Smooth muscle cell (in vitro differentiated cells): Measurements from ENCODE around the gene CYB5RL. TPM values are rescaled to one million over a fixed set of nuclear protein-coding genes. Genes with fewer than 3 reads are reported as not detected.

Experiments
- DNase-seq: peaks from one replicate; lab custom pipeline; 2025; ENCODE audit not compliant: unreplicated experiment; lab: John Stamatoyannopoulos, UW
- H2AFZ ChIP-seq: fragments of 200-600 bp; sonication (generic); 2 replicates; pipeline ENCODE4 v1.6.0; 2016; ENCODE audit warnings: antibody characterized with exemption, low read depth, mild to moderate bottlenecking
- H3F3A ChIP-seq: fragments of 200-600 bp; sonication (generic); 2 replicates; pipeline ENCODE4 v1.6.0; 2017; ENCODE audit warnings: antibody characterized with exemption, low read depth
- H3K27ac ChIP-seq: fragments of 200-600 bp; sonication (generic); 2 replicates; pipeline ENCODE4 v1.5.1; 2016; ENCODE audit warnings: low read depth, mild to moderate bottlenecking
- H3K27me3 ChIP-seq: fragments of 200-600 bp; sonication (generic); 2 replicates; pipeline ENCODE4 v1.6.1; 2016; ENCODE audit warnings: low read depth, mild to moderate bottlenecking
- H3K36me3 ChIP-seq: fragments of 200-600 bp; sonication (generic); 2 replicates; pipeline ENCODE4 v1.5.1; 2016; ENCODE audit warnings: low read depth
- H3K4me1 ChIP-seq: fragments of 200-600 bp; sonication (generic); 2 replicates; pipeline ENCODE4 v1.5.1; 2016; ENCODE audit warnings: low read depth
- H3K4me2 ChIP-seq: fragments of 200-600 bp; sonication (generic); 2 replicates; pipeline ENCODE4 v1.6.0; 2016; ENCODE audit warnings: mild to moderate bottlenecking
- H3K4me3 ChIP-seq: fragments of 200-600 bp; sonication (generic); 2 replicates; pipeline ENCODE4 v1.5.1; 2016; ENCODE audit warnings: mild to moderate bottlenecking
- H3K79me2 ChIP-seq: fragments of 200-600 bp; sonication (generic); 2 replicates; pipeline ENCODE4 v1.6.0; 2016; ENCODE audit warnings: low read depth, mild to moderate bottlenecking
- H3K9ac ChIP-seq: fragments of 200-600 bp; sonication (generic); 2 replicates; pipeline ENCODE4 v1.6.0; 2016; ENCODE audit warnings: low read depth
- H3K9me3 ChIP-seq: fragments of 200-600 bp; sonication (generic); replicated peaks from 2 replicates; pipeline ENCODE4 v1.5.1; 2016; ENCODE audit warnings: low read depth
- H4K20me1 ChIP-seq: fragments of 200-600 bp; sonication (generic); 2 replicates; pipeline ENCODE4 v1.6.0; 2016; ENCODE audit warnings: low read depth
- CTCF ChIP-seq: fragments of 200-600 bp; sonication (generic); IDR thresholded peaks from 2 replicates; pipeline ENCODE4 v1.5.1; 2017; ENCODE audit warnings: borderline replicate concordance, mild to moderate bottlenecking, antibody characterized with exemption; ENCODE audit not compliant: insufficient read depth, poor library complexity, severe bottlenecking
- WGBS: methylation state at CpG from one replicate; pipeline ENCODE4 v1.1.7; 2016; ENCODE audit warnings: low lambda C conversion rate; 5-methylcytosine and 5-hydroxymethylcytosine counted together
- polyA plus RNA-seq: library from polyadenylated mRNA; unstranded; fragments of >200 nt; fragmentation: Nextera tagmentation; extraction: Ambion mirVana; gene quantifications from 2 replicates; pipeline ENCODE4 v1.2.1, GENCODE V29; 2016
- total RNA-seq: library from RNA; depleted of rRNA; stranded (reverse); fragments of >200 nt; gene quantifications from 2 replicates; pipeline ENCODE4 v1.2.3, GENCODE V29; 2014

Gene CYB5RL
- total and polyA plus RNA-seq, 2 experiments from 2014 or later: 1.5 to 3.8 TPM

- no peak overlapping the region for H3K9ac ChIP-seq
- H3K4me3 ChIP-seq: no peak overlapping the region
- H3K36me3 ChIP-seq: no peaks in the 10 kb centered on the region
- H3K9me3 ChIP-seq: no peaks in the 10 kb centered on the region
- no peaks in the 10 kb centered on the region for H3F3A ChIP-seq
- DNase-seq: no peak
- H3K27ac ChIP-seq: no peak overlapping the region
- peaks cover 8% of the 10 kb centered on the region for H3K4me1 ChIP-seq
- no peaks in the 10 kb centered on the region for H3K27me3 ChIP-seq
- no peak overlapping the region for H2AFZ ChIP-seq
- no peak for TF ChIP-seq CTCF
- peaks cover 40% of the 10 kb centered on the region for H4K20me1 ChIP-seq
- 92% methylated on average over 10 of the region's 10 CpGs for WGBS
- H3K4me2 ChIP-seq: no peak overlapping the region
- no peaks in the 10 kb centered on the region for H3K79me2 ChIP-seq
Observed at GRCh38 chr1:54246116-54246721, 46.4 kb upstream of the CYB5RL start.

GRCh38 chr1:54245501-54245900 lies 45.7 kb upstream of the CYB5RL start:
- no peaks in the 10 kb centered on the region for H3K27me3 ChIP-seq
- TF ChIP-seq CTCF: no peak
- no peak overlapping the region for H3K4me2 ChIP-seq
- H3K9ac ChIP-seq: no peak overlapping the region
- no peak overlapping the region for H3K27ac ChIP-seq
- H3K79me2 ChIP-seq: no peaks in the 10 kb centered on the region
- no peak for DNase-seq
- peaks cover 8% of the 10 kb centered on the region for H3K4me1 ChIP-seq
- H3F3A ChIP-seq: no peaks in the 10 kb centered on the region
- WGBS: 84% methylated on average over 4 of the region's 4 CpGs
- peaks cover 33% of the 10 kb centered on the region for H4K20me1 ChIP-seq
- no peaks in the 10 kb centered on the region for H3K9me3 ChIP-seq
- no peak overlapping the region for H2AFZ ChIP-seq
- H3K4me3 ChIP-seq: no peak overlapping the region
- no peaks in the 10 kb centered on the region for H3K36me3 ChIP-seq

GRCh38 chr1:54244655-54245054 lies 44.8 kb upstream of the CYB5RL start:
- no peak overlapping the region for H3K4me2 ChIP-seq
- no peak overlapping the region for H3K27ac ChIP-seq
- 95% methylated on average over 7 of the region's 7 CpGs for WGBS
- no peaks in the 10 kb centered on the region for H3K27me3 ChIP-seq
- H3K36me3 ChIP-seq: no peaks in the 10 kb centered on the region
- DNase-seq: no peak
- no peaks in the 10 kb centered on the region for H3F3A ChIP-seq
- H2AFZ ChIP-seq: no peak overlapping the region
- H3K79me2 ChIP-seq: no peaks in the 10 kb centered on the region
- H3K4me3 ChIP-seq: no peak overlapping the region
- no peak for TF ChIP-seq CTCF
- H3K4me1 ChIP-seq: peaks cover 5% of the 10 kb centered on the region
- H3K9me3 ChIP-seq: no peaks in the 10 kb centered on the region
- H4K20me1 ChIP-seq: peaks cover 25% of the 10 kb centered on the region
- no peak overlapping the region for H3K9ac ChIP-seq

DNA sequence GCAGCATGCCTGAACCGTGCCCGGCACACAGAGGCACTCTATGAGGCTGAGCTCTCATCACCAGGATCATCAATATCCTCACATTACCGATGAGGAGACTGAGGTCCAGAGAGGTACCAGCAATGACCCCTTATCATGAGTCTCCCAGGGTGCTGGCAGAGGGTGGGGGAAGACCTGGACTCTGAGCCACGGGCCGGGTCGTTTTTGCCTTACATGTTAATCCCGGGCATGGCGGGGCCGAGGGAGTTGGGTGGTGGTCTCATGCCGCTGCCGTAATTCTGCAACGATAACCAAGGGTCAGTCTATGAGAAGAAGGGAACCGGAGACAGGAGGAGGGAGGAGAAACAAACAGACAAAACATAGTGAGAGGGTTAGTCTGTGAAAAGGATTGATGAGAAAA lies 43.2 kb upstream of the CYB5RL start:
- Histone ChIP-seq H3F3A (no peaks in the 10 kb centered on the region), H3K27me3 (no peaks in the 10 kb centered on the region), H4K20me1 (peaks cover 14% of the 10 kb centered on the region), H3K9ac (no peak overlapping the region), H3K4me2 (no peak overlapping the region), H3K36me3 (no peaks in the 10 kb centered on the region), H3K4me3 (no peak overlapping the region), H3K9me3 (no peaks in the 10 kb centered on the region), H3K27ac (no peak overlapping the region), H3K79me2 (no peaks in the 10 kb centered on the region), H2AFZ (no peak overlapping the region), H3K4me1 (peaks cover 5% of the 10 kb centered on the region)
- WGBS: 98% methylated on average over 13 of the region's 13 CpGs
- no peak for DNase-seq
- TF ChIP-seq CTCF: no peak
